Measurements from ENCODE around the gene NT5M.
A peak's percentile ranks its signal among the peaks of the same experiment; 100 is the strongest.

The NT5M gene

DNA sequence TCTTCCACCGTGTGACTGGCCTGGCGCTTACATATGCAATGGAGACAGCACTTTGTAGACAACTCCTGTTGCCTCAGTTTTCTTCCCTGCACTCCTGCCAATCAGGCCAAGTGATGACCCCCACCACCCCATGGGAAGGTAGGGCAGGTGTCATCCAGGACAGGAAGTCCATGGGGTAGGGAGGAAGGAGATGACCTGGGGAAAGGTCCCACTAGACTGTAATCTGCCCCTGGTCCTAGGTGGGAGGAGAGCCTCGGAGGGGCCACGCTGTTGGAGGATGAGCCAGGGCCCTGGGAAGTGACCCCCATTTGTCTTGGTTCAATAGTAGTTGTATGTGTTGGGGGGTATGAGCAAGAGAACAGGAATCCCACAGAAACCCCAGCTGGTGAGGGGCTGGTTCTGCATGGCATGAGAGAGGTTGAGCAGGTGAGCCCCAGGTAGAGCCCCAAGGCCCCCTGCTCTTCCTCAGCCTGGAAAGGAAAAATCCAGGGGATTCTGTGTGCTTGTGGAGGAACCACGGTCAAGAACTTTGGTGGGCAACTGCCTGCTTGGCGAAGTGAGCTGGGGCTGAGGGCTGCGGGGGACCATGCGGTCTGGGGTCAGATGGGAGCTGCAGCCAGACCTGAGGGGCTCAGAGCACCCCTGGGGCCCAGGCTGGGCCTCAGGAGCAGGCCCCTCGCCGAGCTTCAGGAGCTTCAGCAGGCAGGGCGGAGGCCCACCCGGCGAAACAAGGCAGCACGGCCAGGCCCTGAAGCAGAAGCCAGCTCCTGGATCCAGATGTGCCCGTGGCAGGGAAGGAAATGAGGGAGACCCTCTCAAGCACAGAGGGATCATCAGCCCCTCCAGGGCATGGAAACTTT is 50.7 kb downstream of the NT5M start:
- no peak overlapping the region for H3K27ac ChIP-seq (replicated peaks)
- TF ChIP-seq POLR2AphosphoS5 (IDR thresholded peaks at IDR 0.05; ENCODE audit: low read depth) (no peak), GABPA (IDR thresholded peaks at IDR 0.05; ENCODE audit: low read depth) (no peak)
- TF ChIP-seq, protein P1, sequence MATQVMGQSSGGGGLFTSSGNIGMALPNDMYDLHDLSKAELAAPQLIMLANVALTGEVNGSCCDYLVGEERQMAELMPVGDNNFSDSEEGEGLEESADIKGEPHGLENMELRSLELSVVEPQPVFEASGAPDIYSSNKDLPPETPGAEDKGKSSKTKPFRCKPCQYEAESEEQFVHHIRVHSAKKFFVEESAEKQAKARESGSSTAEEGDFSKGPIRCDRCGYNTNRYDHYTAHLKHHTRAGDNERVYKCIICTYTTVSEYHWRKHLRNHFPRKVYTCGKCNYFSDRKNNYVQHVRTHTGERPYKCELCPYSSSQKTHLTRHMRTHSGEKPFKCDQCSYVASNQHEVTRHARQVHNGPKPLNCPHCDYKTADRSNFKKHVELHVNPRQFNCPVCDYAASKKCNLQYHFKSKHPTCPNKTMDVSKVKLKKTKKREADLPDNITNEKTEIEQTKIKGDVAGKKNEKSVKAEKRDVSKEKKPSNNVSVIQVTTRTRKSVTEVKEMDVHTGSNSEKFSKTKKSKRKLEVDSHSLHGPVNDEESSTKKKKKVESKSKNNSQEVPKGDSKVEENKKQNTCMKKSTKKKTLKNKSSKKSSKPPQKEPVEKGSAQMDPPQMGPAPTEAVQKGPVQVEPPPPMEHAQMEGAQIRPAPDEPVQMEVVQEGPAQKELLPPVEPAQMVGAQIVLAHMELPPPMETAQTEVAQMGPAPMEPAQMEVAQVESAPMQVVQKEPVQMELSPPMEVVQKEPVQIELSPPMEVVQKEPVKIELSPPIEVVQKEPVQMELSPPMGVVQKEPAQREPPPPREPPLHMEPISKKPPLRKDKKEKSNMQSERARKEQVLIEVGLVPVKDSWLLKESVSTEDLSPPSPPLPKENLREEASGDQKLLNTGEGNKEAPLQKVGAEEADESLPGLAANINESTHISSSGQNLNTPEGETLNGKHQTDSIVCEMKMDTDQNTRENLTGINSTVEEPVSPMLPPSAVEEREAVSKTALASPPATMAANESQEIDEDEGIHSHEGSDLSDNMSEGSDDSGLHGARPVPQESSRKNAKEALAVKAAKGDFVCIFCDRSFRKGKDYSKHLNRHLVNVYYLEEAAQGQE (IDR thresholded peaks at IDR 0.05; ENCODE audit: insufficient replicate concordance, low read depth) = no peak
- no peak overlapping the region for H3K4me3 ChIP-seq (replicated peaks; ENCODE audit: insufficient read depth, low read length)
- DNase-seq (ENCODE audit: low read depth in 1 of 2, low spot score in 1 of 2) = no peak
- no peaks in the 10 kb centered on the region for H3K27me3 ChIP-seq (ENCODE audit: insufficient read depth, poor library complexity, severe bottlenecking)

DNA sequence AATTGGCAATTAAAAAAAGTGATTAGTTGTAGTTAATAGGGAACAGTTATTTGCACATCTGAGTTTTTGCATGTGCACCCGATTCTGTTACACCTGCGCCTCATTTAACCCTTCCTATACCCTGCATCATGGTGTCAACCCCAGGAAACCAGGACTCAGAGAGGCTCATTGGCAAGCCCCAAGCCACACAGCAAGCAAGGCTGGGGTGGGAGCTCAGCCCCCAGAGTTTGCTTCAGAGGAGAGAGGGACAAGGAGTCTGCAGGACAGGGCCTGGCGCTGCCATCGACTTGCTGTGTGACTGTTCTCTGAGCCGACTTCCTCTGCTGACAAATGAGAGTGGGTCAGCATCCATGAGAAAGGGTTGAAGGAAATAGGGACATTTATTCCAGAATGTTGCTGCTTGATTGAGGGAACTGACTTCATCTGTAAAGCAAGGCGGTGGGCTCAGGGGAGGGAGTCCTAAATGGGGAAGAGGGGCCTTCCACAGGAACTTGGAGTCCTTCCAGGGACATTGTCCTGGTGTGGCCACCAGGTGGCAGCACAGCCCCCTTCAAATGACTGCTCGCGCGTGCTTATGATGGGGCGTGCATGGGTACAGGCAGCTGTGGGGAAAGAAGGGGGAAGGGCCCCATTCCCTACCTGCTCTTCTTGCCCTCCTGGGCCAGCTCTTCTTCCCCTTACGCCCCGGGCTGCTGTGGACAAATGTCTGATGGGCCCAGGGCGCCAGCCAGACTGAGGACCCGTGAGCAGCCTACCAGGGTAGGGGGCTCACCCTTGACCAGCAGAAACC is 51.6 kb downstream of the NT5M start:
- no peak overlapping the region for H3K4me3 ChIP-seq (replicated peaks; ENCODE audit: insufficient read depth, low read length)
- no peaks in the 10 kb centered on the region for H3K27me3 ChIP-seq (ENCODE audit: insufficient read depth, poor library complexity, severe bottlenecking)
- DNase-seq (ENCODE audit: low read depth in 1 of 2, low spot score in 1 of 2) = peak in 1 of 2 experiments; percentile 66
- TF ChIP-seq SPI1 (IDR thresholded peaks at IDR 0.05; ENCODE audit: borderline replicate concordance, low read depth) (peak; percentile 36; the same call in 1 of the 2 replicates), GABPA (IDR thresholded peaks at IDR 0.05; ENCODE audit: low read depth) (no peak), POLR2AphosphoS5 (IDR thresholded peaks at IDR 0.05; ENCODE audit: low read depth) (no peak)
- TF ChIP-seq, protein P1 (IDR thresholded peaks at IDR 0.05; ENCODE audit: insufficient replicate concordance, low read depth) = no peak
- TF ChIP-seq, protein P2, sequence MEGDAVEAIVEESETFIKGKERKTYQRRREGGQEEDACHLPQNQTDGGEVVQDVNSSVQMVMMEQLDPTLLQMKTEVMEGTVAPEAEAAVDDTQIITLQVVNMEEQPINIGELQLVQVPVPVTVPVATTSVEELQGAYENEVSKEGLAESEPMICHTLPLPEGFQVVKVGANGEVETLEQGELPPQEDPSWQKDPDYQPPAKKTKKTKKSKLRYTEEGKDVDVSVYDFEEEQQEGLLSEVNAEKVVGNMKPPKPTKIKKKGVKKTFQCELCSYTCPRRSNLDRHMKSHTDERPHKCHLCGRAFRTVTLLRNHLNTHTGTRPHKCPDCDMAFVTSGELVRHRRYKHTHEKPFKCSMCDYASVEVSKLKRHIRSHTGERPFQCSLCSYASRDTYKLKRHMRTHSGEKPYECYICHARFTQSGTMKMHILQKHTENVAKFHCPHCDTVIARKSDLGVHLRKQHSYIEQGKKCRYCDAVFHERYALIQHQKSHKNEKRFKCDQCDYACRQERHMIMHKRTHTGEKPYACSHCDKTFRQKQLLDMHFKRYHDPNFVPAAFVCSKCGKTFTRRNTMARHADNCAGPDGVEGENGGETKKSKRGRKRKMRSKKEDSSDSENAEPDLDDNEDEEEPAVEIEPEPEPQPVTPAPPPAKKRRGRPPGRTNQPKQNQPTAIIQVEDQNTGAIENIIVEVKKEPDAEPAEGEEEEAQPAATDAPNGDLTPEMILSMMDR (IDR thresholded peaks at IDR 0.05; ENCODE audit: insufficient read depth, low read length) = peak; percentile 57
- no peak overlapping the region for H3K27ac ChIP-seq (replicated peaks)

DNA sequence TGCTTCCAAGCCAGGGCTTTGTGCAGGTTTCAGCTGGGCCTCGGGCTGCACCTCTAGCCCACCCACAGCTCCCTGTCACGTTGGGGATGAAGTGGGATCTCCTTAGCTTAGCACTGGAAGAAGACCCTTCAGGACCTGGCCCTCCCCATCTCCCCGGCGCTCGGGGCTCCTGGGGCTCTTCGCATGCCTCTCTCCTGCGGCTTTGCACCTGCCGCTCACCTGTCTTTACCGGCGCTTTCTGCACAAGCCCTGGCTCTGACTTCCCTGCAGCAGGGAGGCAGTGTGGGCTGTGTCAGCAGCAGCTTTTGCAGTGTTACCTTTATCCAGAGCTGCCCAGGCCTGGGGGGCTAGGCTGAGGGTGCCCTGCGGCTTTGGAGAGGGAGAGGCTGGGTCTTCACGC is 52.3 kb downstream of the NT5M start:
- H3K27me3 ChIP-seq (ENCODE audit: insufficient read depth, poor library complexity, severe bottlenecking) = no peaks in the 10 kb centered on the region
- TF ChIP-seq SPI1 (IDR thresholded peaks at IDR 0.05; ENCODE audit: borderline replicate concordance, low read depth) (no peak), GABPA (IDR thresholded peaks at IDR 0.05; ENCODE audit: low read depth) (no peak), POLR2AphosphoS5 (IDR thresholded peaks at IDR 0.05; ENCODE audit: low read depth) (no peak)
- TF ChIP-seq, protein P2 (IDR thresholded peaks at IDR 0.05; ENCODE audit: insufficient read depth, low read length) = no peak
- TF ChIP-seq, protein P1 (IDR thresholded peaks at IDR 0.05; ENCODE audit: insufficient replicate concordance, low read depth) = no peak
- no peak for DNase-seq (ENCODE audit: low read depth in 1 of 2, low spot score in 1 of 2)
- H3K27ac ChIP-seq (replicated peaks) = no peak overlapping the region
- no peak overlapping the region for H3K4me3 ChIP-seq (replicated peaks; ENCODE audit: insufficient read depth, low read length)

Measured in HL-60 (cell line).